CD14-positive monocyte (primary cell): ENCODE results near the gene DPF3. TPM values are rescaled to one million over a fixed set of nuclear protein-coding genes. Genes with fewer than 3 reads are reported as not detected.

Experiments used
- DNase-seq, 3 donors: peaks; one replicate each; pipeline ENCODE4 v3.0.0-alpha.2; 2011 to 2022
- H2AFZ ChIP-seq: 2 replicates; pipeline ENCODE4 v1.6.0; 2012; ENCODE audit warnings: mild to moderate bottlenecking, low read depth, low read length, inconsistent platforms; ENCODE audit not compliant: insufficient read depth, poor library complexity, severe bottlenecking
- H3K27ac ChIP-seq, 2 donors: 1 replicate in 1 of 2; 2 replicates in 1 of 2; pipeline ENCODE4 v1.5.1; 2012 to 2013; ENCODE audit warnings: low read length in 2 of 2, control low read depth in 1 of 2, inconsistent platforms in 1 of 2, low read depth in 1 of 2, mild to moderate bottlenecking in 1 of 2
- H3K27me3 ChIP-seq, 2 donors: one replicate each; pipeline versions ENCODE4 v1.6.0 to v1.6.1; 2011 to 2013; ENCODE audit warnings: low read length in 2 of 2; ENCODE audit not compliant: control insufficient read depth in 2 of 2, insufficient read depth in 2 of 2
- H3K36me3 ChIP-seq, 2 donors: replicated peaks in 1 of 2; 1 replicate in 1 of 2; 2 replicates in 1 of 2; pipeline versions ENCODE4 v1.5.1 to v1.6.1; 2012 to 2013; ENCODE audit warnings: low read length in 2 of 2, control low read depth in 1 of 2, inconsistent platforms in 1 of 2, mild to moderate bottlenecking in 1 of 2; ENCODE audit not compliant: insufficient read depth in 2 of 2, control insufficient read depth in 1 of 2
- H3K4me1 ChIP-seq, 2 donors: 1 replicate in 1 of 2; 2 replicates in 1 of 2; pipeline versions ENCODE4 v1.5.1 to v1.6.1; 2012 to 2013; ENCODE audit warnings: low read length in 2 of 2, control low read depth in 1 of 2, inconsistent platforms in 1 of 2, mild to moderate bottlenecking in 1 of 2, moderate library complexity in 1 of 2; ENCODE audit not compliant: insufficient read depth in 2 of 2, control insufficient read depth in 1 of 2
- H3K4me2 ChIP-seq: replicated peaks from 2 replicates; pipeline ENCODE3; 2012; ENCODE audit warnings: low read length, moderate library complexity, mild to moderate bottlenecking; ENCODE audit not compliant: poor library complexity, severe bottlenecking; ENCODE audit errors: extremely low read depth
- H3K4me3 ChIP-seq, 3 experiments: fragments of 200-600 bp in 1 of 3; sonication (generic) in 1 of 3; replicated peaks in 1 of 3; 1 replicate in 2 of 3; 2 replicates in 1 of 3; pipeline ENCODE4 v1.5.1; 2011 to 2013; ENCODE audit warnings: low read length in 3 of 3, mild to moderate bottlenecking in 3 of 3, control low read depth in 2 of 3, low read depth in 2 of 3, inconsistent platforms in 1 of 3, moderate library complexity in 1 of 3
- H3K79me2 ChIP-seq: 2 replicates; pipeline ENCODE4 v1.6.0; 2012; ENCODE audit warnings: mild to moderate bottlenecking, control low read depth, inconsistent platforms, low read length, moderate library complexity; ENCODE audit not compliant: insufficient read depth
- H3K9ac ChIP-seq: 2 replicates; pipeline ENCODE4 v1.6.0; 2017; ENCODE audit warnings: low read length, mild to moderate bottlenecking; ENCODE audit not compliant: insufficient read depth, poor library complexity, severe bottlenecking
- H3K9me3 ChIP-seq, 2 donors: replicated peaks in 1 of 2; 1 replicate in 1 of 2; 2 replicates in 1 of 2; pipeline versions ENCODE4 v1.5.1 to v1.6.1; 2012 to 2013; ENCODE audit warnings: low read length in 2 of 2, control low read depth in 1 of 2; ENCODE audit not compliant: control insufficient read depth in 1 of 2, insufficient read depth in 1 of 2
- H4K20me1 ChIP-seq: 2 replicates; pipeline ENCODE4 v1.6.0; 2012; ENCODE audit warnings: mild to moderate bottlenecking, low read length, control low read depth, moderate library complexity; ENCODE audit not compliant: insufficient read depth
- H3K27ac Mint-ChIP-seq, 7 donors: one replicate each; pipeline ENCODE4 v1.8.0; 2020; ENCODE audit warnings: mild to moderate bottlenecking in 7 of 7, mixed read lengths in 7 of 7, moderate library complexity in 6 of 7, inconsistent platforms in 2 of 7
- H3K27me3 Mint-ChIP-seq, 3 donors: one replicate each; pipeline ENCODE4 v1.8.0; 2021 to 2022; ENCODE audit warnings: low read depth in 3 of 3, mild to moderate bottlenecking in 3 of 3, mixed read lengths in 3 of 3, moderate library complexity in 3 of 3, inconsistent platforms in 1 of 3
- H3K36me3 Mint-ChIP-seq, 2 donors: one replicate each; pipeline ENCODE4 v1.8.0; 2020; ENCODE audit warnings: mixed read lengths in 2 of 2, inconsistent platforms in 1 of 2, mild to moderate bottlenecking in 1 of 2
- H3K4me1 Mint-ChIP-seq: one replicate; pipeline ENCODE4 v1.8.0; 2020; ENCODE audit warnings: mild to moderate bottlenecking, mixed read lengths
- H3K4me3 Mint-ChIP-seq, 2 donors: one replicate each; pipeline ENCODE4 v1.8.0; 2020; ENCODE audit warnings: mild to moderate bottlenecking in 2 of 2, mixed read lengths in 2 of 2, moderate library complexity in 1 of 2
- H3K9me3 Mint-ChIP-seq, 7 donors: one replicate each; pipeline ENCODE4 v1.8.0; 2020 to 2022; ENCODE audit warnings: mixed read lengths in 7 of 7, mild to moderate bottlenecking in 6 of 7, moderate library complexity in 6 of 7, inconsistent platforms in 2 of 7
- CTCF ChIP-seq: fragments of 200-600 bp; IDR thresholded peaks from one replicate; pipeline ENCODE4 v1.8.0; 2022; ENCODE audit warnings: antibody characterized with exemption, mild to moderate bottlenecking
- WGBS: methylation state at CpG from one replicate; pipeline ENCODE4 v1.1.5; 2013; ENCODE audit warnings: missing lambda C conversion rate; ENCODE audit not compliant: insufficient coverage; 5-methylcytosine and 5-hydroxymethylcytosine counted together
- intact Hi-C, 2 donors: fragments of 100-400 bp; cut with micrococcal nuclease; formaldehyde crosslinking; loops; one replicate each; pipeline versions ENCODE4 v1.15.0 to v1.15.1; 2023
- polyA plus RNA-seq, 3 donors: library from polyadenylated mRNA; depleted of rRNA in 1 of 3; unstranded in 2 of 3; stranded (reverse) in 1 of 3; fragments of 300-500 nt in 2 of 3; fragments of >200 nt in 1 of 3; fragmentation: Illumina TruSeq in 2 of 3; gene quantifications; 1 replicate in 2 of 3; 2 replicates in 1 of 3; pipeline ENCODE4 v1.2.3, GENCODE V29; 2012 to 2021

DPF3 gene
- polyA plus RNA-seq, 3 donors, result 0.33 to 0.39 TPM; not detected in 1

- no peak for DNase-seq
- Histone ChIP-seq H3K9me3 (no peaks in the 10 kb centered on the region), H3K4me1 (no peaks in the 10 kb centered on the region), H3K27me3 (peaks cover 0 to 2% of the 10 kb centered on the region in 2 donors), H3K79me2 (no peaks in the 10 kb centered on the region), H3K4me2 (no peak overlapping the region), H2AFZ (no peak overlapping the region), H3K27ac (no peak overlapping the region), H3K4me3 (no peak overlapping the region), H3K9ac (no peak overlapping the region), H4K20me1 (no peaks in the 10 kb centered on the region), H3K36me3 (no peaks in the 10 kb centered on the region)
- Mint-ChIP-seq H3K27me3 (peaks cover 7 to 12% (median 10%) of the 10 kb centered on the region in 3 donors), H3K36me3 (no peaks in the 10 kb centered on the region), H3K4me1 (no peaks in the 10 kb centered on the region), H3K4me3 (no peak overlapping the region), H3K9me3 (peaks cover 0 to 6% (median 0%) of the 10 kb centered on the region in 7 donors), H3K27ac (no peak overlapping the region)
- 100% methylated on average over 1 of the region's 1 CpG for WGBS
- intact Hi-C loops, result no loop called here
- no peak for TF ChIP-seq CTCF
Observed at GRCh38 chr14:72632727-72633126, 261.2 kb downstream of the DPF3 start.

- peaks cover 0 to 10% (median 2%) of the 10 kb centered on the region in 7 donors for H3K9me3 Mint-ChIP-seq
- H3K9ac ChIP-seq, result no peak overlapping the region
- H3K4me1 Mint-ChIP-seq, result no peaks in the 10 kb centered on the region
- no peak for TF ChIP-seq CTCF
- no peak overlapping the region for H3K4me3 ChIP-seq
- no peak overlapping the region for H3K4me2 ChIP-seq
- H3K4me1 ChIP-seq, result no peaks in the 10 kb centered on the region
- peaks cover 0 to 2% of the 10 kb centered on the region in 2 donors for H3K27me3 ChIP-seq
- intact Hi-C loops, result no loop called here
- H3K9me3 ChIP-seq, result no peaks in the 10 kb centered on the region
- H3K79me2 ChIP-seq, result no peaks in the 10 kb centered on the region
- peaks cover 7 to 12% (median 8%) of the 10 kb centered on the region in 3 donors for H3K27me3 Mint-ChIP-seq
- no peaks in the 10 kb centered on the region for H4K20me1 ChIP-seq
- no peak for DNase-seq
- H3K36me3 ChIP-seq, result no peaks in the 10 kb centered on the region
- H3K27ac ChIP-seq, result no peak overlapping the region
- no peak overlapping the region for H3K27ac Mint-ChIP-seq
- no peak overlapping the region for H3K4me3 Mint-ChIP-seq
- no peak overlapping the region for H2AFZ ChIP-seq
- H3K36me3 Mint-ChIP-seq, result no peaks in the 10 kb centered on the region
- 100% methylated on average over 1 of the region's 1 CpG for WGBS
Observed at GRCh38 chr14:72631401-72631800, 262.5 kb downstream of the DPF3 start.
